Bone marrow (tissue), 2 donors: ENCODE results near the gene CUBN.

Source experiments
- DNase-seq, 2 donors: peaks; one replicate each; lab custom pipeline; 2025; lab: John Stamatoyannopoulos, UW

The CUBN gene

GRCh38 chr10:16987976-16988610, 141.5 kb downstream of the CUBN start:
- DNase-seq, result no peak

- no peak for DNase-seq
Observed at GRCh38 chr10:16987206-16987621, 142.4 kb downstream of the CUBN start.

GRCh38 chr10:16986406-16987205, 143.0 kb downstream of the CUBN start:
- no peak for DNase-seq

GRCh38 chr10:16986082-16986405, 143.6 kb downstream of the CUBN start:
- DNase-seq, result no peak

GRCh38 chr10:16984242-16984641, 145.4 kb downstream of the CUBN start:
- DNase-seq, result no peak

GRCh38 chr10:16976803-16977202, 152.8 kb downstream of the CUBN start:
- no peak for DNase-seq

GRCh38 chr10:16975188-16975587, 154.4 kb downstream of the CUBN start:
- DNase-seq, result no peak

- no peak for DNase-seq
Observed at GRCh38 chr10:16968416-16969041, 161.1 kb downstream of the CUBN start.

- no peak for DNase-seq
Observed at GRCh38 chr10:16967866-16968415, 161.7 kb downstream of the CUBN start.

GRCh38 chr10:16966991-16967865, 162.4 kb downstream of the CUBN start:
- no peak for DNase-seq

GRCh38 chr10:16965740-16966447, 163.7 kb downstream of the CUBN start:
- DNase-seq, result no peak

- no peak for DNase-seq
Observed at GRCh38 chr10:16965344-16965616, 164.3 kb downstream of the CUBN start.

GRCh38 chr10:16964576-16965343, 164.9 kb downstream of the CUBN start:
- no peak for DNase-seq

- no peak for DNase-seq
Observed at GRCh38 chr10:16960551-16960950, 169.1 kb downstream of the CUBN start.

- DNase-seq, result no peak
Observed at GRCh38 chr10:16957038-16957437, 172.6 kb downstream of the CUBN start.

GRCh38 chr10:16954280-16955030, 175.2 kb downstream of the CUBN start:
- no peak for DNase-seq

GRCh38 chr10:16953270-16953669, 176.3 kb downstream of the CUBN start:
- no peak for DNase-seq

- no peak for DNase-seq
Observed at GRCh38 chr10:16952610-16953009, 177.0 kb downstream of the CUBN start.

GRCh38 chr10:16952080-16952479, 177.5 kb downstream of the CUBN start:
- no peak for DNase-seq
